H1 (cell line): Measurements from ENCODE around the gene TTLL9. TPM values are rescaled to one million over a fixed set of nuclear protein-coding genes. Genes with fewer than 3 reads are reported as not detected.

Source experiments
- CTCF ChIA-PET: fragments of 300-600 bp; sonication (Branson Sonifier 250); formaldehyde crosslinking; loops from one replicate; lab custom pipeline; 2021; ENCODE audit not compliant: partially characterized antibody; lab: Charles Lee
- POLR2A ChIA-PET: fragments of 300-600 bp; sonication (Branson Sonifier 250); formaldehyde crosslinking; loops from one replicate; lab custom pipeline; 2021; ENCODE audit warnings: inconsistent platforms; ENCODE audit not compliant: partially characterized antibody; lab: Charles Lee
- DNase-seq, 2 experiments: peaks; one replicate each; pipeline versions ENCODE4 v3.0.0 to v3.0.0-alpha.2; 2010 to 2022; ENCODE audit warnings: low spot score in 2 of 2, low read depth in 1 of 2, mixed read lengths in 1 of 2
- FAIRE-seq: peaks from 2 replicates; lab custom pipeline; 2011; peaks lifted over from hg19 to GRCh38; lab: Jason Lieb, UNC
- H2AFZ ChIP-seq: 2 replicates; pipeline ENCODE4 v1.8.1; 2012; ENCODE audit warnings: low read length, inconsistent platforms
- H2AK5ac ChIP-seq: 2 replicates; pipeline ENCODE4 v1.6.1; 2013; ENCODE audit warnings: low read depth, low read length
- H2BK120ac ChIP-seq: replicated peaks from 2 replicates; pipeline ENCODE3; 2013; ENCODE audit warnings: low read depth, low read length, inconsistent platforms
- H2BK12ac ChIP-seq: 2 replicates; pipeline ENCODE4 v1.6.1; 2013; ENCODE audit warnings: low read depth, low read length
- H2BK15ac ChIP-seq: 2 replicates; pipeline ENCODE4 v1.6.1; 2013; ENCODE audit warnings: low read length
- H2BK20ac ChIP-seq: 2 replicates; pipeline ENCODE4 v1.6.1; 2013; ENCODE audit warnings: low read length
- H2BK5ac ChIP-seq: 2 replicates; pipeline ENCODE4 v1.6.1; 2013; ENCODE audit warnings: low read depth, low read length
- H3K14ac ChIP-seq: 2 replicates; pipeline ENCODE4 v1.6.1; 2013; ENCODE audit warnings: inconsistent platforms; ENCODE audit not compliant: insufficient read length
- H3K18ac ChIP-seq: 2 replicates; pipeline ENCODE4 v1.6.1; 2013; ENCODE audit warnings: low read length; ENCODE audit errors: extremely low read depth
- H3K23ac ChIP-seq: 2 replicates; pipeline ENCODE4 v1.6.1; 2013; ENCODE audit warnings: inconsistent platforms; ENCODE audit not compliant: insufficient read length
- H3K23me2 ChIP-seq: 2 replicates; pipeline ENCODE4 v1.6.1; 2013; ENCODE audit warnings: low read depth, low read length
- H3K27ac ChIP-seq: 2 replicates; pipeline ENCODE4 v1.6.1; 2011; ENCODE audit warnings: low read depth, low read length, inconsistent platforms
- H3K27me3 ChIP-seq, 4 experiments: replicated peaks in 1 of 4; 1 replicate in 1 of 4; 2 replicates in 3 of 4; pipeline versions ENCODE4 v1.6.1 to v1.8.1; 2011 to 2013; ENCODE audit warnings: low read length in 3 of 4, mild to moderate bottlenecking in 3 of 4, inconsistent platforms in 2 of 4, mixed read lengths in 2 of 4, moderate library complexity in 1 of 4; ENCODE audit not compliant: control insufficient read depth in 3 of 4, insufficient read depth in 3 of 4; ENCODE audit errors: extremely low read depth in 1 of 4
- H3K36me3 ChIP-seq, 4 experiments: 2 replicates each; pipeline versions ENCODE4 v1.6.1 to v1.8.1; 2011 to 2013; ENCODE audit warnings: mild to moderate bottlenecking in 4 of 4, low read length in 3 of 4, moderate library complexity in 2 of 4, control low read depth in 1 of 4, inconsistent platforms in 1 of 4; ENCODE audit not compliant: insufficient read depth in 4 of 4, control insufficient read depth in 2 of 4
- H3K4ac ChIP-seq: replicated peaks from 2 replicates; pipeline ENCODE3; 2013; ENCODE audit warnings: low read length, low read depth, mixed read lengths, inconsistent platforms; ENCODE audit not compliant: insufficient read length
- H3K4me1 ChIP-seq, 4 experiments: replicated peaks in 1 of 4; 1 replicate in 1 of 4; 2 replicates in 3 of 4; pipeline versions ENCODE4 v1.6.1 to v1.8.1; 2011 to 2013; ENCODE audit warnings: low read length in 3 of 4, inconsistent platforms in 2 of 4, mixed read lengths in 1 of 4; ENCODE audit not compliant: insufficient read depth in 4 of 4, control insufficient read depth in 3 of 4
- H3K4me2 ChIP-seq, 2 experiments: 2 replicates each; pipeline versions ENCODE4 v1.6.1 to v1.8.1; 2011 to 2013; ENCODE audit warnings: low read depth in 2 of 2, low read length in 2 of 2, control low read depth in 1 of 2, inconsistent platforms in 1 of 2, mild to moderate bottlenecking in 1 of 2; ENCODE audit not compliant: insufficient read depth in 1 of 2
- H3K4me3 ChIP-seq, 4 experiments: fragments of 200-600, 300-600 bp in 1 of 4; sonication (generic), shearing (Covaris generic), sonication (Bioruptor Twin) in 1 of 4; 2 replicates each; pipeline versions ENCODE4 v1.5.1 to v1.8.1; 2011 to 2016; ENCODE audit warnings: low read length in 4 of 4, low read depth in 3 of 4, control low read depth in 2 of 4, inconsistent platforms in 2 of 4, mild to moderate bottlenecking in 2 of 4, mixed read lengths in 1 of 4, moderate library complexity in 1 of 4; ENCODE audit not compliant: insufficient read depth in 2 of 4; ENCODE audit errors: extremely low read depth in 1 of 4
- H3K56ac ChIP-seq: replicated peaks from 2 replicates; pipeline ENCODE3; 2013; ENCODE audit warnings: low read depth, mild to moderate bottlenecking, mixed read lengths, low read length, inconsistent platforms; ENCODE audit not compliant: insufficient read length
- H3K79me1 ChIP-seq: 2 replicates; pipeline ENCODE4 v1.6.1; 2013; ENCODE audit warnings: low read depth, low read length, control low read depth
- H3K79me2 ChIP-seq, 2 experiments: 2 replicates each; pipeline versions ENCODE4 v1.6.1 to v1.8.1; 2012 to 2013; ENCODE audit warnings: low read length in 2 of 2, mild to moderate bottlenecking in 2 of 2, inconsistent platforms in 1 of 2; ENCODE audit not compliant: insufficient read depth in 2 of 2, control insufficient read depth in 1 of 2
- H3K9ac ChIP-seq, 4 experiments: replicated peaks in 1 of 4; 1 replicate in 1 of 4; 2 replicates in 3 of 4; pipeline versions ENCODE4 v1.6.1 to v1.8.1; 2011 to 2013; ENCODE audit warnings: low read depth in 3 of 4, low read length in 3 of 4, control low read depth in 2 of 4, mild to moderate bottlenecking in 2 of 4, moderate library complexity in 2 of 4, inconsistent platforms in 1 of 4; ENCODE audit errors: extremely low read depth in 1 of 4
- H3K9me3 ChIP-seq, 2 experiments: 2 replicates each; pipeline versions ENCODE4 v1.6.1 to v1.8.1; 2012 to 2013; ENCODE audit warnings: mild to moderate bottlenecking in 2 of 2, moderate library complexity in 2 of 2, control low read depth in 1 of 2, inconsistent platforms in 1 of 2, low read depth in 1 of 2, low read length in 1 of 2, mixed read lengths in 1 of 2; ENCODE audit not compliant: insufficient read depth in 2 of 2
- H4K20me1 ChIP-seq, 2 experiments: replicated peaks in 1 of 2; 2 replicates each; pipeline versions ENCODE3 to v1.8.1; 2011 to 2013; ENCODE audit warnings: inconsistent platforms in 2 of 2, low read length in 2 of 2, mild to moderate bottlenecking in 1 of 2; ENCODE audit not compliant: insufficient read depth in 2 of 2, control insufficient read depth in 1 of 2
- H4K5ac ChIP-seq: 2 replicates; pipeline ENCODE4 v1.6.1; 2013; ENCODE audit warnings: low read length, low read depth, mixed read lengths, inconsistent platforms; ENCODE audit not compliant: insufficient read length
- H4K8ac ChIP-seq: 2 replicates; pipeline ENCODE4 v1.8.0; 2013; ENCODE audit warnings: mild to moderate bottlenecking, moderate library complexity, low read length, inconsistent platforms; ENCODE audit not compliant: insufficient read depth; ENCODE audit errors: extremely low read depth
- H4K91ac ChIP-seq: replicated peaks from 2 replicates; pipeline ENCODE3; 2013; ENCODE audit warnings: low read length, mixed read lengths, inconsistent platforms; ENCODE audit not compliant: insufficient read length
- CBX5 ChIP-seq: fragments of 300-800, 300-1000 bp; sonication (generic); IDR thresholded peaks from 2 replicates; pipeline ENCODE4 v1.7.1; 2016; ENCODE audit warnings: antibody characterized with exemption, low read length, low read depth
- CTBP2 ChIP-seq: IDR thresholded peaks from 2 replicates; pipeline ENCODE4 v1.7.0; 2011; ENCODE audit warnings: borderline replicate concordance, mild to moderate bottlenecking, moderate library complexity, mixed read lengths, low read length; ENCODE audit not compliant: insufficient read depth, insufficient read length
- EP300 ChIP-seq, 2 experiments: IDR thresholded peaks; 1 replicate in 1 of 2; 2 replicates in 1 of 2; pipeline ENCODE4 v1.6.1; 2011 to 2012; ENCODE audit warnings: low read depth in 2 of 2, low read length in 2 of 2, mild to moderate bottlenecking in 2 of 2, borderline replicate concordance in 1 of 2, inconsistent platforms in 1 of 2, moderate library complexity in 1 of 2
- GTF2F1 ChIP-seq: IDR thresholded peaks from 2 replicates; pipeline ENCODE4 v1.6.1; 2012; ENCODE audit warnings: low read depth, low read length, improper control_type of control experiment, borderline replicate concordance
- HDAC6 ChIP-seq: IDR thresholded peaks from one replicate; pipeline ENCODE4 v1.7.1; 2012; ENCODE audit warnings: low read depth, mild to moderate bottlenecking, inconsistent platforms, low read length, moderate library complexity
- JUN ChIP-seq: IDR thresholded peaks from 2 replicates; pipeline ENCODE4 v1.6.1; 2011; ENCODE audit warnings: low read depth, mild to moderate bottlenecking, improper control_type of control experiment, low read length
- MAFK ChIP-seq: IDR thresholded peaks from 2 replicates; pipeline ENCODE4 v1.6.1; 2012; ENCODE audit warnings: low read depth, mild to moderate bottlenecking, improper control_type of control experiment, low read length
- POLR2A ChIP-seq, 2 experiments: IDR thresholded peaks; 1 replicate in 1 of 2; 2 replicates in 1 of 2; pipeline ENCODE4 v1.6.1; 2011; ENCODE audit warnings: low read depth in 2 of 2, low read length in 2 of 2, mild to moderate bottlenecking in 2 of 2; ENCODE audit errors: control extremely low read depth in 1 of 2
- POLR2AphosphoS5 ChIP-seq: IDR thresholded peaks from 2 replicates; pipeline ENCODE4 v1.6.1; 2011; ENCODE audit warnings: low read depth, low read length
- RBBP5 ChIP-seq: IDR thresholded peaks from 2 replicates; pipeline ENCODE4 v1.7.1; 2012; ENCODE audit warnings: low read depth, mild to moderate bottlenecking, inconsistent platforms, low read length, moderate library complexity, borderline replicate concordance
- RNF2 ChIP-seq: fragments of 200-900, 300-1000 bp; sonication (generic); IDR thresholded peaks from 2 replicates; pipeline ENCODE4 v1.7.1; 2016; ENCODE audit warnings: borderline replicate concordance, low read depth, mild to moderate bottlenecking, antibody characterized with exemption, low read length; ENCODE audit not compliant: poor library complexity, severe bottlenecking; ENCODE audit errors: missing control alignments
- SP4 ChIP-seq: IDR thresholded peaks from 2 replicates; pipeline ENCODE4 v1.6.1; 2012; ENCODE audit warnings: low read length, inconsistent platforms
- SRF ChIP-seq: IDR thresholded peaks from 2 replicates; pipeline ENCODE4 v1.6.1; 2011; ENCODE audit warnings: mild to moderate bottlenecking, low read depth, low read length, moderate library complexity
- TAF7 ChIP-seq: optimal IDR thresholded peaks from 2 replicates; pipeline ENCODE3; 2011; ENCODE audit warnings: low read depth, mild to moderate bottlenecking, inconsistent platforms, low read length, moderate library complexity, borderline replicate concordance
- WGBS, 2 experiments: shearing (Covaris generic) in 1 of 2; methylation state at CpG; one replicate each; pipeline versions ENCODE4 v1.1.6 to v1.1.7; 2013 to 2015; ENCODE audit warnings: low lambda C conversion rate in 2 of 2, mixed read lengths in 2 of 2, inconsistent platforms in 1 of 2, low coverage in 1 of 2, missing lambda C conversion rate in 1 of 2; ENCODE audit not compliant: insufficient replicate concordance in 2 of 2, insufficient coverage in 1 of 2, insufficient read length in 1 of 2; ENCODE audit errors: extremely low coverage in 1 of 2, missing lambda C conversion rate in 1 of 2; 5-methylcytosine and 5-hydroxymethylcytosine counted together
- polyA plus RNA-seq, 7 experiments: library from polyadenylated mRNA; depleted of rRNA in 3 of 7; stranded (reverse) in 5 of 7; unstranded in 2 of 7; fragments of >200 nt in 5 of 7; fragments of 200-250 nt in 2 of 7; gene quantifications; 1 replicate in 5 of 7; 2 replicates in 1 of 7; 4 replicates in 1 of 7; pipeline versions ENCODE4 v1.2.1 to v1.2.3, GENCODE V29; 2011 to 2013; ENCODE audit warnings: missing spikeins in 2 of 7, mixed read lengths in 2 of 7
- total RNA-seq: library from RNA; stranded (reverse); fragmentation: NEBNext Ultra II Directional; extraction: Animal tissue kit (Norgen Biotek cat#: 25700); gene quantifications from 2 replicates; pipeline ENCODE4 v1.2.1, GENCODE V29; 2021

The TTLL9 gene
- total and polyA plus RNA-seq, 2 of the 8 experiments (the other 6 are each of a cell fraction or from before 2014, with no cell fraction given) = 0.06 TPM; not detected in 1

DNA sequence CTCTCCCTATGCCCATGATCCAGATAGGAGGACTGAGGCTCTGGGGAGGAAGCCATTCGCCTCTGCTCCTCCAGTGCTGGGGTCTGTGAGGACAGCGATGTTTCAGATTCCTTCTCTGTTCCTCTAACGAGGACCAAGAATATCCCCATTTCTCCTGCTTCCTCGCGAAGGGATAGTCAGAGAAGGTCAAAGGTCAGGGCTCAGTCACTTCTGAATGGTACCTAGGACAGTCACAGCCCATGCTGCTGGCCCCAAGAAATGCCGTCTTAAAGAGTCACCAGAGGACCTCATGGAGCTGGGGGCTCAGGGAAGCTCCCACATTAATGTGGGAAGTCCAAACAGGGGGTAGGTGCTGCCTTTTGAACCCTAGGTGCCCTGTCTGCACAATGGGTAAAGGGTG is 27.1 kb upstream of the TTLL9 start:
- Histone ChIP-seq H3K56ac (no peak overlapping the region), H2BK20ac (no peak overlapping the region), H4K91ac (no peak overlapping the region), H3K27ac (no peak overlapping the region), H3K4me2 (no peak overlapping the region), H3K14ac (no peak overlapping the region), H3K79me1 (no peaks in the 10 kb centered on the region), H4K20me1 (no peaks in the 10 kb centered on the region), H3K23ac (no peak overlapping the region), H2AK5ac (no peak overlapping the region), H2BK120ac (no peak overlapping the region), H3K23me2 (peaks cover 4% of the 10 kb centered on the region), H2BK5ac (no peak overlapping the region), H2BK15ac (no peak overlapping the region), H3K79me2 (no peaks in the 10 kb centered on the region), H2AFZ (no peak overlapping the region), H3K4me1 (peaks cover 4 to 38% (median 32%) of the 10 kb centered on the region in 4 experiments), H3K9ac (no peak overlapping the region), H2BK12ac (no peak overlapping the region), H3K27me3 (peaks cover 0 to 6% (median 0%) of the 10 kb centered on the region in 4 experiments; a peak in 1 of 7 replicates), H3K4ac (no peak overlapping the region), H3K36me3 (no peaks in the 10 kb centered on the region), H3K9me3 (no peaks in the 10 kb centered on the region), H3K4me3 (no peak overlapping the region), H4K5ac (no peak overlapping the region), H3K18ac (no peak overlapping the region), H4K8ac (no peak overlapping the region)
- FAIRE-seq (peak; percentile 7), DNase-seq (no peak)
- CTCF ChIA-PET = interaction anchor here (0.7 to 4.0 kb wide), 9 partner anchors 9 to 185 kb away, joined by 3 to 24 read pairs (median 5); partner anchors contain the start of gene PDRG1
- POLR2A ChIA-PET = interaction anchor here (1.7 kb wide), 1 partner anchor 13 kb away, joined by 4 read pairs; no protein-coding TSS in a partner anchor
- 79% methylated on average over 6 of the region's 6 CpGs; no CpG with 5 or more reads in 1 of the 2 experiments for WGBS, 2 experiments
- no peak for TF ChIP-seq MAFK
- no peak for TF ChIP-seq POLR2A (IDR thresholded peaks at IDR 0.05; ENCODE audit: control extremely low read depth in 1 of 2, low read depth in 2 of 2, low read length in 2 of 2)
- TF ChIP-seq CBX5 = no peak
- TF ChIP-seq GTF2F1 = no peak
- no peak for TF ChIP-seq HDAC6
- no peak for TF ChIP-seq JUN
- TF ChIP-seq SRF = no peak
- no peak for TF ChIP-seq RNF2
- no peak for TF ChIP-seq POLR2AphosphoS5
- TF ChIP-seq CTBP2 = no peak
- TF ChIP-seq EP300 (IDR thresholded peaks at IDR 0.05; ENCODE audit: borderline replicate concordance in 1 of 2, low read depth in 2 of 2, low read length in 2 of 2) = no peak
- no peak for TF ChIP-seq TAF7
- no peak for TF ChIP-seq SP4
- TF ChIP-seq RBBP5 = no peak
